ENCODE measurements around the gene MYO16.

Gene MYO16

GRCh38 chr13:109212650-109213049 is 583.2 kb downstream of the MYO16 start:
- no peak for DNase-seq

- DNase-seq = no peak
Observed at GRCh38 chr13:109213714-109214113, 584.3 kb downstream of the MYO16 start.

GRCh38 chr13:109214393-109214792 is 585.0 kb downstream of the MYO16 start:
- no peak for DNase-seq

- no peak for DNase-seq
Observed at GRCh38 chr13:109215377-109215776, 586.0 kb downstream of the MYO16 start.

GRCh38 chr13:109217510-109217909 is 588.1 kb downstream of the MYO16 start:
- DNase-seq = peak; percentile 5

- DNase-seq = no peak
Observed at GRCh38 chr13:109220631-109221030, 591.2 kb downstream of the MYO16 start.

- no peak for DNase-seq
Observed at GRCh38 chr13:109224033-109224432, 594.6 kb downstream of the MYO16 start.

- DNase-seq = no peak
Observed at GRCh38 chr13:109226631-109227030, 597.2 kb downstream of the MYO16 start.

- no peak for DNase-seq
Observed at GRCh38 chr13:109227344-109227940, 598.0 kb downstream of the MYO16 start.

- DNase-seq = no peak
Observed at GRCh38 chr13:109228211-109228610, 598.8 kb downstream of the MYO16 start.

- DNase-seq = no peak
Observed at GRCh38 chr13:109231888-109232287, 602.5 kb downstream of the MYO16 start.

- no peak for DNase-seq
Observed at GRCh38 chr13:109233293-109233692, 603.9 kb downstream of the MYO16 start.

GRCh38 chr13:109235901-109236300 is 606.5 kb downstream of the MYO16 start:
- DNase-seq = no peak

GRCh38 chr13:109241160-109241559 is 611.7 kb downstream of the MYO16 start:
- DNase-seq = no peak

- DNase-seq = no peak
Observed at GRCh38 chr13:109243311-109243951, 614.0 kb downstream of the MYO16 start.

GRCh38 chr13:109244566-109244965 is 615.2 kb downstream of the MYO16 start:
- DNase-seq = no peak

GRCh38 chr13:109246001-109246400 is 616.6 kb downstream of the MYO16 start:
- DNase-seq = no peak

- no peak for DNase-seq
Observed at GRCh38 chr13:109249780-109250528, 620.5 kb downstream of the MYO16 start.

- DNase-seq = no peak
Observed at GRCh38 chr13:109251956-109252355, 622.5 kb downstream of the MYO16 start.

GRCh38 chr13:109253316-109253715 is 623.9 kb downstream of the MYO16 start:
- no peak for DNase-seq

GRCh38 chr13:109254274-109254673 is 624.9 kb downstream of the MYO16 start:
- no peak for DNase-seq

GRCh38 chr13:109255141-109255856 is 625.9 kb downstream of the MYO16 start:
- no peak for DNase-seq
